Activated T-cell treated with anti-CD3 and anti-CD28 coated beads, Interleukin-2, amount 50 U/mL, for 72 hours (primary cell): ENCODE measurements around the gene SYCN. TPM values are rescaled to one million over a fixed set of nuclear protein-coding genes. Genes with fewer than 3 reads are reported as not detected.

Experiments used
- ATAC-seq, 2 donors: fragments of 150-1000 bp; cut with Tn5 transposase; replicated peaks in 1 of 2; 2 replicates each; pipeline ENCODE4 v1.10.0; 2021; ENCODE audit warnings: moderate library complexity in 2 of 2, mild to moderate bottlenecking in 1 of 2
- DNase-seq, 2 donors: peaks; one replicate each; pipeline ENCODE4 v3.0.0; 2021 to 2022; ENCODE audit warnings: mixed read lengths in 1 of 2
- H3K27ac Mint-ChIP-seq: one replicate; pipeline ENCODE4 v1.8.0; 2022; ENCODE audit warnings: mild to moderate bottlenecking, moderate library complexity, mixed read lengths
- H3K27me3 Mint-ChIP-seq: one replicate; pipeline ENCODE4 v1.8.0; 2022; ENCODE audit warnings: low read depth, mixed read lengths
- H3K36me3 Mint-ChIP-seq, 2 donors: one replicate each; pipeline ENCODE4 v1.8.0; 2022; ENCODE audit warnings: mixed read lengths in 2 of 2, mild to moderate bottlenecking in 1 of 2; ENCODE audit not compliant: insufficient read depth in 2 of 2
- H3K4me1 Mint-ChIP-seq: one replicate; pipeline ENCODE4 v1.8.0; 2022; ENCODE audit warnings: low read depth, mixed read lengths
- H3K4me3 Mint-ChIP-seq, 2 donors: one replicate each; pipeline ENCODE4 v1.8.0; 2022; ENCODE audit warnings: mild to moderate bottlenecking in 2 of 2, mixed read lengths in 2 of 2, moderate library complexity in 2 of 2
- H3K9me3 Mint-ChIP-seq, 2 donors: one replicate each; pipeline ENCODE4 v1.8.0; 2022; ENCODE audit warnings: mixed read lengths in 2 of 2
- total RNA-seq, 2 donors: library from RNA; stranded (reverse); gene quantifications; one replicate each; pipeline ENCODE4 v1.2.3, GENCODE V29; 2022

The SYCN gene
- total RNA-seq, 2 donors from 2014 or later: not detected

- ATAC-seq (no peak), DNase-seq (no peak)
- Mint-ChIP-seq H3K4me3 (no peak overlapping the region), H3K27me3 (no peaks in the 10 kb centered on the region), H3K9me3 (no peaks in the 10 kb centered on the region), H3K27ac (no peak overlapping the region), H3K36me3 (no peaks in the 10 kb centered on the region), H3K4me1 (no peaks in the 10 kb centered on the region)
Measured at GRCh38 chr19:39180749-39181148, 23.3 kb downstream of the SYCN start.

GRCh38 chr19:39179754-39180153, 24.3 kb downstream of the SYCN start:
- Mint-ChIP-seq H3K9me3 (no peaks in the 10 kb centered on the region), H3K4me1 (no peaks in the 10 kb centered on the region), H3K27ac (no peak overlapping the region), H3K4me3 (no peak overlapping the region), H3K27me3 (no peaks in the 10 kb centered on the region), H3K36me3 (no peaks in the 10 kb centered on the region)
- no peak for DNase-seq
- ATAC-seq: no peak

GRCh38 chr19:39178296-39179006, 25.6 kb downstream of the SYCN start:
- DNase-seq (no peak), ATAC-seq (no peak)
- H3K9me3 Mint-ChIP-seq: no peaks in the 10 kb centered on the region
- H3K27ac Mint-ChIP-seq: no peak overlapping the region
- no peaks in the 10 kb centered on the region for H3K4me1 Mint-ChIP-seq
- no peaks in the 10 kb centered on the region for H3K36me3 Mint-ChIP-seq
- no peaks in the 10 kb centered on the region for H3K27me3 Mint-ChIP-seq
- no peak overlapping the region for H3K4me3 Mint-ChIP-seq

GRCh38 chr19:39177736-39178135, 26.3 kb downstream of the SYCN start:
- H3K36me3 Mint-ChIP-seq: no peaks in the 10 kb centered on the region
- H3K4me3 Mint-ChIP-seq: no peak overlapping the region
- no peak overlapping the region for H3K27ac Mint-ChIP-seq
- H3K27me3 Mint-ChIP-seq: no peaks in the 10 kb centered on the region
- ATAC-seq: no peak
- DNase-seq: no peak
- H3K4me1 Mint-ChIP-seq: no peaks in the 10 kb centered on the region
- no peaks in the 10 kb centered on the region for H3K9me3 Mint-ChIP-seq

GRCh38 chr19:39177110-39177699, 26.9 kb downstream of the SYCN start:
- ATAC-seq (no peak), DNase-seq (no peak)
- Mint-ChIP-seq H3K27me3 (no peaks in the 10 kb centered on the region), H3K4me3 (no peak overlapping the region), H3K36me3 (no peaks in the 10 kb centered on the region), H3K9me3 (no peaks in the 10 kb centered on the region), H3K27ac (no peak overlapping the region), H3K4me1 (no peaks in the 10 kb centered on the region)

- no peaks in the 10 kb centered on the region for H3K27me3 Mint-ChIP-seq
- no peaks in the 10 kb centered on the region for H3K9me3 Mint-ChIP-seq
- H3K4me3 Mint-ChIP-seq: no peak overlapping the region
- H3K36me3 Mint-ChIP-seq: no peaks in the 10 kb centered on the region
- no peak overlapping the region for H3K27ac Mint-ChIP-seq
- DNase-seq (no peak), ATAC-seq (no peak)
- H3K4me1 Mint-ChIP-seq: no peaks in the 10 kb centered on the region
Measured at GRCh38 chr19:39175564-39175963, 28.5 kb downstream of the SYCN start.

- ATAC-seq: no peak
- Mint-ChIP-seq H3K4me3 (no peak overlapping the region), H3K36me3 (no peaks in the 10 kb centered on the region), H3K27me3 (no peaks in the 10 kb centered on the region), H3K27ac (no peak overlapping the region), H3K9me3 (no peaks in the 10 kb centered on the region), H3K4me1 (no peaks in the 10 kb centered on the region)
- no peak for DNase-seq
Measured at GRCh38 chr19:39174558-39175544, 29.2 kb downstream of the SYCN start.

GRCh38 chr19:39174142-39174541, 29.9 kb downstream of the SYCN start:
- H3K27ac Mint-ChIP-seq: no peak overlapping the region
- H3K36me3 Mint-ChIP-seq: no peaks in the 10 kb centered on the region
- ATAC-seq: no peak
- H3K9me3 Mint-ChIP-seq: no peaks in the 10 kb centered on the region
- no peaks in the 10 kb centered on the region for H3K27me3 Mint-ChIP-seq
- no peaks in the 10 kb centered on the region for H3K4me1 Mint-ChIP-seq
- DNase-seq: no peak
- no peak overlapping the region for H3K4me3 Mint-ChIP-seq

- Mint-ChIP-seq H3K27me3 (no peaks in the 10 kb centered on the region), H3K4me3 (no peak overlapping the region), H3K27ac (no peak overlapping the region), H3K9me3 (no peaks in the 10 kb centered on the region), H3K4me1 (no peaks in the 10 kb centered on the region), H3K36me3 (no peaks in the 10 kb centered on the region)
- ATAC-seq (no peak), DNase-seq (no peak)
Measured at GRCh38 chr19:39173502-39173991, 30.5 kb downstream of the SYCN start.

- no peaks in the 10 kb centered on the region for H3K27me3 Mint-ChIP-seq
- H3K4me3 Mint-ChIP-seq: no peak overlapping the region
- no peak for ATAC-seq
- no peak for DNase-seq
- no peak overlapping the region for H3K27ac Mint-ChIP-seq
- no peaks in the 10 kb centered on the region for H3K9me3 Mint-ChIP-seq
- H3K4me1 Mint-ChIP-seq: no peaks in the 10 kb centered on the region
- H3K36me3 Mint-ChIP-seq: no peaks in the 10 kb centered on the region
Measured at GRCh38 chr19:39172700-39173501, 31.2 kb downstream of the SYCN start.

GRCh38 chr19:39171479-39172465, 32.3 kb downstream of the SYCN start:
- Mint-ChIP-seq H3K27ac (no peak overlapping the region), H3K27me3 (no peaks in the 10 kb centered on the region), H3K9me3 (no peaks in the 10 kb centered on the region), H3K36me3 (no peaks in the 10 kb centered on the region), H3K4me3 (no peak overlapping the region), H3K4me1 (no peaks in the 10 kb centered on the region)
- ATAC-seq (no peak), DNase-seq (no peak)
